Breast epithelium (tissue), 4 donors: ENCODE data around the gene ARL5C. TPM values are rescaled to one million over a fixed set of nuclear protein-coding genes. Genes with fewer than 3 reads are reported as not detected.

ENCODE experiments used
- DNase-seq, 2 donors: peaks; one replicate each; pipeline ENCODE4 v3.0.0-alpha.2; 2019; ENCODE audit warnings: low spot score in 2 of 2
- H3K27ac ChIP-seq, 2 donors: fragments of 200-600 bp; sonication (generic) in 1 of 2; one replicate each; pipeline ENCODE4 v1.5.1; 2016 to 2019; ENCODE audit warnings: mild to moderate bottlenecking in 1 of 2
- H3K27me3 ChIP-seq, 2 donors: fragments of 200-600 bp; sonication (generic) in 1 of 2; one replicate each; pipeline versions ENCODE4 v1.5.1 to v1.6.0; 2017 to 2019; ENCODE audit warnings: control low read depth in 1 of 2, mild to moderate bottlenecking in 1 of 2
- H3K36me3 ChIP-seq: fragments of 200-600 bp; one replicate; pipeline ENCODE4 v1.5.1; 2019
- H3K4me1 ChIP-seq, 2 donors: fragments of 200-600 bp; sonication (generic); one replicate each; pipeline ENCODE4 v1.5.1; 2016 to 2019; ENCODE audit warnings: control low read depth in 1 of 2
- H3K4me3 ChIP-seq, 3 donors: fragments of 200-600 bp; sonication (generic); 1 replicate in 2 of 3; 2 replicates in 1 of 3; pipeline ENCODE4 v1.5.1; 2016 to 2019; ENCODE audit warnings: mild to moderate bottlenecking in 3 of 3, moderate library complexity in 2 of 3
- H3K9me3 ChIP-seq, 2 donors: fragments of 200-600 bp; sonication (generic) in 1 of 2; one replicate each; pipeline ENCODE4 v1.5.1; 2016 to 2019; ENCODE audit warnings: control low read depth in 1 of 2
- POLR2A ChIP-seq: fragments of 450-650 bp; IDR thresholded peaks from one replicate; pipeline ENCODE4 v1.6.1; 2016; ENCODE audit warnings: antibody characterized with exemption, mild to moderate bottlenecking, moderate library complexity
- POLR2AphosphoS5 ChIP-seq, 3 donors: sonication (generic); formaldehyde crosslinking; IDR thresholded peaks; one replicate each; pipeline ENCODE4 v1.6.1; 2017; ENCODE audit warnings: antibody characterized with exemption in 3 of 3
- intact Hi-C: fragments of 100-400 bp; cut with DNase I; formaldehyde crosslinking; loops from one replicate; pipeline ENCODE4 v1.15.1; 2023; ENCODE audit warnings: low total_unique reads
- total RNA-seq, 3 donors: library from RNA; depleted of rRNA; stranded (reverse); fragments of >200 nt; gene quantifications; one replicate each; pipeline ENCODE4 v1.1.0, GENCODE V29; 2016
- TF ChIP-seq, protein P1 (sequence below), 3 donors: fragments of 450-650 bp; IDR thresholded peaks; one replicate each; pipeline ENCODE4 v1.5.1; 2016 to 2017; ENCODE audit warnings: antibody characterized with exemption in 3 of 3, mild to moderate bottlenecking in 3 of 3, moderate library complexity in 3 of 3

Gene ARL5C
- total RNA-seq, 3 donors from 2014 or later: not detected

DNA sequence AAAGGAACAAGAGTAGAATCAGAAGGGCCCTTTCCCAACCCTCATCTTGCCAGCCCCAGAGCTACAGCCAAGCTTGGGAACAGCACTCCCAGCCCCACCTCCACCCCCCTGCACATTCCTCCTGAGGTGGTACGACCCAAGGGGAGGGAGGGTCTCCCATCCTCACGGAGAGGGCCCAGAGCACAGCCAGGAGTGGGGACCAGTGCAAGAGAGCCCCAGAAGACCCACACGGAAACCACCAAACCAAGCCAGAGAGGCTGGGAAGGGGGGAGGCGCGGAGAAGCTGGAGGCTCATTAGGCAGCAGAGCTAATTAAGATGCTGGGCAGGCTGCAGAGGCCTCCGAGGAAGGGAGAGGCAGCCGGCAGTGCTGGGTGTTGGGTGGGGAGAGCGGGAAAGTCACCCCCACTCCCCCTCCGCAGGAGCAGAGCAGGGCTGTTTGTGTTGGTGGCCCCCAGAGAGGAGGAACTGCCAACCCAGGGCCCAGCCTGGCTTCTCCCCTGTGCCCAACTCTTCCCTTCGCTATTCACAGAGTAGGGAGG is 29.1 kb upstream of the ARL5C start:
- Histone ChIP-seq H3K27ac (peak overlapping the region; percentile 54 to 97), H3K4me3 (no peak overlapping the region), H3K4me1 (peaks cover 0 to 14% of the 10 kb centered on the region in 2 donors), H3K27me3 (no peaks in the 10 kb centered on the region), H3K9me3 (no peaks in the 10 kb centered on the region), H3K36me3 (no peaks in the 10 kb centered on the region)
- no peak for DNase-seq
- no peak for TF ChIP-seq POLR2A
- TF ChIP-seq POLR2AphosphoS5 (IDR thresholded peaks at IDR 0.05): no peak
- TF ChIP-seq, protein P1, sequence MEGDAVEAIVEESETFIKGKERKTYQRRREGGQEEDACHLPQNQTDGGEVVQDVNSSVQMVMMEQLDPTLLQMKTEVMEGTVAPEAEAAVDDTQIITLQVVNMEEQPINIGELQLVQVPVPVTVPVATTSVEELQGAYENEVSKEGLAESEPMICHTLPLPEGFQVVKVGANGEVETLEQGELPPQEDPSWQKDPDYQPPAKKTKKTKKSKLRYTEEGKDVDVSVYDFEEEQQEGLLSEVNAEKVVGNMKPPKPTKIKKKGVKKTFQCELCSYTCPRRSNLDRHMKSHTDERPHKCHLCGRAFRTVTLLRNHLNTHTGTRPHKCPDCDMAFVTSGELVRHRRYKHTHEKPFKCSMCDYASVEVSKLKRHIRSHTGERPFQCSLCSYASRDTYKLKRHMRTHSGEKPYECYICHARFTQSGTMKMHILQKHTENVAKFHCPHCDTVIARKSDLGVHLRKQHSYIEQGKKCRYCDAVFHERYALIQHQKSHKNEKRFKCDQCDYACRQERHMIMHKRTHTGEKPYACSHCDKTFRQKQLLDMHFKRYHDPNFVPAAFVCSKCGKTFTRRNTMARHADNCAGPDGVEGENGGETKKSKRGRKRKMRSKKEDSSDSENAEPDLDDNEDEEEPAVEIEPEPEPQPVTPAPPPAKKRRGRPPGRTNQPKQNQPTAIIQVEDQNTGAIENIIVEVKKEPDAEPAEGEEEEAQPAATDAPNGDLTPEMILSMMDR (IDR thresholded peaks at IDR 0.05): no peak
- intact Hi-C loops: no loop called here

DNA sequence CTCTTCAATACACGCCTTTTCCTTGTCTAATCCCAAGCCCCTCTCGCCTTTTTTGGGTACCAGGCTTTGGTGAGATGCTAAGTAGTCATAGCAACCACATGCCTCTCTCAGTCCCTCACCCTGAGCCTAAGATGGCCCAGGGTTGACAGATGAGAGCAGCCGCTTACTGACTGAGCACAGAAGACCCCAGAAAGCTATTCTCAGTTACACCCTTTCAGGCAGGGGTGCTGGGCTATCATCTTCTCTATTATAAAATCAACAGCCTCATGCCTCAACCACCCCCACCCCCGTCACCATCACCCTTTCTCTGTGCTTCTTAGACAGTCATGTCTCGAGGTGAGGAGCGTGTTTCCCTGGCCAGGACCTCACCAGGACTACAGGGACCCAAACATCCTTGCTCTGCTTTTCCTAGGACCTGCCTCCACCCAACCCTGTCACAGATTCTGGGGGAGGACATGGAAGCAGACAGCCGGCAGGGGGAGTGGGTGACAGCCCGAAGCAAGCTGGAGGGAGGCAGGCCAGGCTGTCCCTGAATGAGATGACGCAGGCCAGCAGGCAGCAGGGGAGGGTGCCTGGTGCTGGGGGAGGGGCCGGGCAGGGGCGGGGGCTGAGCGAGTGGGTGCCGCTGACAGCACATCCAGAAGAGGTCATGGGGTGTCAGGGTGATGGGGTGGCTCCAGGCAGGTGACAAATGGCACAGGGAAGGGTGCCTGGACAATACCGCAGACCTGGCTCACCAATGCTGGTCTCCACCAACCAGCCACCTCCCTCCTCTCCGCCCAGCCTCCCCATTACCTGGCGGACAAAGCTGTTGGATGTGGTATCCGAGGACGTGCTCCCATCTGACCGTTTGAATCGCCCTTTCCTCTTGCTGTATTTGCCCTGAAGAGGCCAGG is 28.4 kb upstream of the ARL5C start:
- H3K27ac ChIP-seq: peak overlapping the region in 1 of 2 donors; percentile 97
- no peak overlapping the region for H3K4me3 ChIP-seq
- intact Hi-C loops: no loop called here
- H3K27me3 ChIP-seq: no peaks in the 10 kb centered on the region
- no peaks in the 10 kb centered on the region for H3K9me3 ChIP-seq
- no peak for DNase-seq
- H3K4me1 ChIP-seq: peaks cover 0 to 14% of the 10 kb centered on the region in 2 donors
- TF ChIP-seq, protein P1 (IDR thresholded peaks at IDR 0.05): no peak
- no peak for TF ChIP-seq POLR2AphosphoS5 (IDR thresholded peaks at IDR 0.05)
- no peak for TF ChIP-seq POLR2A
- H3K36me3 ChIP-seq: no peaks in the 10 kb centered on the region

DNA sequence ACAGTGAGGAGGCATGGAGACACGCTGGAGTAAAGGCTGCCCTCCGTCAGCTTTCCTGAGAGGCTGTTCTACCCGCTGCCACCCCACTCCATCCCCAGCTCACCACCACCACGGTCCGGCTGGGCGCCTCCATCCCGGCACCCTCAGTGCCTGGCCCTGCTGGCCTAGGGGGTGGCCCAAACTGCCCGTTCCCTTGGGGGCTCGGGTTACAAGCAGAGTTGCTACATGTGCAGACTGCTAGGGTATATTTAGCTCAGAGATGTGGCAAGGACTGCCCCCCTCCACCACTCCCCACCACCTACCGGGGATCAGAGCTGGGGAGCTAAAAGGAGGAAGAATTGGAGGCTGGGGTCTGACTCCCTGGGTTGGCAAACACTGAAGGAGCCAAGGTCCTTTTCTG is 27.4 kb upstream of the ARL5C start:
- Histone ChIP-seq H3K27ac (no peak overlapping the region), H3K9me3 (no peaks in the 10 kb centered on the region)

DNA sequence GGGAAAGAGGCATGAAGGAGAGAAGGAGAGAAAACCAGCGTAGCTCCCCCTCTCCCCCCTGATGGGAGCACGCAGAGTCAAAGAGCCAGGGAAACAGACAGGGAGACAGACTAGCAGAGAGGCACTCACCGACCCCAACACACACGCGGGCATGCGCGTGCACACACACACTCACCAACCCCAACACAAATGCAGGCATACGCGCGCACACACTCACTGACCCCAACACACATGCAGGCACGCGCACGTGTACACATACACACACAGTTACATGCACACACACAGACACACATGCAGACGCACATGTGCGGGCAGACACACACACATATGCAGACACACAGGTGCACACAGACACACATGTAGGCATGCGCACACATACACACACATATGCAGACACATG is 26.9 kb upstream of the ARL5C start:
- intact Hi-C loops: no loop called here
- no peak for TF ChIP-seq POLR2AphosphoS5 (IDR thresholded peaks at IDR 0.05)
- TF ChIP-seq, protein P1 (IDR thresholded peaks at IDR 0.05): no peak
- no peak for TF ChIP-seq POLR2A
- no peak for DNase-seq

More for the DNA sequence above, 27.4 kb upstream of the ARL5C start:
- no peak overlapping the region for H3K4me3 ChIP-seq
- peaks cover 0 to 14% of the 10 kb centered on the region in 2 donors for H3K4me1 ChIP-seq
- intact Hi-C loops: no loop called here
- H3K27me3 ChIP-seq: no peaks in the 10 kb centered on the region
- no peak for DNase-seq
- TF ChIP-seq POLR2AphosphoS5 (IDR thresholded peaks at IDR 0.05): no peak
- no peaks in the 10 kb centered on the region for H3K36me3 ChIP-seq

DNA sequence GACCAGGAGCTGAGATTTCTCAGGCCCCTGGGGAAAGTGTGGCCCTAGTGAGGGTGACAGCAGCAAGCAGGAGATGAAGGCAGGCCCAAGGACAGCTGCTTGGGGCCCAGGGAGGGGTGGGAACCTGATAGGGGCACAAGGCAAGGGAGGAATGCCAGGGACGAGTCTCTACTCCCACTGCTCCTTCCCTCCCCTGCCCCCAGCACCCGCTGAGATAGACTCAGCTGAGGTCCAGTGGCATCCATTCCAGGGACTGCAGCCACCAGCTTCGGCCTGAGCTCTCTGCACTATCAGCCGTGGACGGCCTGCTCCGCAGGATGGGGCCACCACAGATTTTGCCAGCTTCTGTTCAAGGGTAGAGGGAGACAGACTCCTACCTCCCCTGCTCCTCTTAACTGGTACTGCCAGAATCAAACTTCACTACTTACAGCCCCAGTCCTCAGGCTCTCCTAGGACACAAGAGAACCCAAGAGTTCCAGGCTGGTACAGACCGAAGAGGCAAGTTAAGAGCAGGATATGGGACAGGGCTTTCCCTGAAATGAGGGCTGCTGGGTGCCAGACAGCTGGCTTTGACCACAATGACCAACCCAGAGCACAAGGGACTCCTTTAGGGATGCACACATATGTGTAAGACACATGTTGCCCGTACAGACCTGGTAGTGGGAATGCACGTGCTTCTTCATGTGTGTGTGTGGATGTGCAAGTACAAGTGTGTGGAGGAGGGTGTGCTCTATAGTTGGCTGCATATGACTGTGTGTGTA is 26.0 kb upstream of the ARL5C start:
- Histone ChIP-seq H3K4me1 (peaks cover 0 to 8% of the 10 kb centered on the region in 2 donors), H3K36me3 (no peaks in the 10 kb centered on the region), H3K4me3 (no peak overlapping the region), H3K9me3 (no peaks in the 10 kb centered on the region), H3K27me3 (no peaks in the 10 kb centered on the region), H3K27ac (no peak overlapping the region)
- no peak for TF ChIP-seq POLR2AphosphoS5 (IDR thresholded peaks at IDR 0.05)
- TF ChIP-seq POLR2A: no peak
- TF ChIP-seq, protein P1 (IDR thresholded peaks at IDR 0.05): no peak
- DNase-seq: no peak
- intact Hi-C loops: no loop called here

More for the DNA sequence above, 26.9 kb upstream of the ARL5C start:
- H3K9me3 ChIP-seq: no peaks in the 10 kb centered on the region
- no peaks in the 10 kb centered on the region for H3K36me3 ChIP-seq
- H3K27ac ChIP-seq: no peak overlapping the region
- H3K4me1 ChIP-seq: peaks cover 0 to 12% of the 10 kb centered on the region in 2 donors
- no peaks in the 10 kb centered on the region for H3K27me3 ChIP-seq
- no peak overlapping the region for H3K4me3 ChIP-seq
